GM18502 (cell line): ENCODE measurements around the gene MCTP1.

ENCODE experiments used
- ATAC-seq: cut with Tn5 transposase; IDR thresholded peaks from one replicate; pipeline ENCODE4 v1.9.1; 2021; ENCODE audit warnings: mild to moderate bottlenecking; ENCODE audit not compliant: unreplicated experiment, poor library complexity

Gene MCTP1

DNA sequence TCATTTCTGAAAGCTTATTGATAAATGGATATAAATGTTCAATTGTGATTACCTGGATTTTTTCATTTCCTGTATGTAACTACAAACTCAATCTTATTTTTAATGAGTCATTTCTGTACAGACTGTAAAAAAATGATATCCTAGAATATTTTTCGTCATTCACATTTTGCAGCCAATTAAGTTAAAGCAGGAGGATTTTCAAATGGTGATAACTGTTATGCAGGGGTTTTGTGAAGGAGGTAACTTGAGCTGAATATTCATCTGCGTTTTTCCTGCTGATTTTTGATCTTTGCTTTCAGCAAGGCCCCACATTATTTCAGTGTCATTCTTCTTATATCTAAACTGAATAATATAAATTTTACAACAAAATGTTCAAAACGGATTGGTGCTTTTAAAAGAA lies 592.3 kb downstream of the MCTP1 start:
- ATAC-seq = no peak

DNA sequence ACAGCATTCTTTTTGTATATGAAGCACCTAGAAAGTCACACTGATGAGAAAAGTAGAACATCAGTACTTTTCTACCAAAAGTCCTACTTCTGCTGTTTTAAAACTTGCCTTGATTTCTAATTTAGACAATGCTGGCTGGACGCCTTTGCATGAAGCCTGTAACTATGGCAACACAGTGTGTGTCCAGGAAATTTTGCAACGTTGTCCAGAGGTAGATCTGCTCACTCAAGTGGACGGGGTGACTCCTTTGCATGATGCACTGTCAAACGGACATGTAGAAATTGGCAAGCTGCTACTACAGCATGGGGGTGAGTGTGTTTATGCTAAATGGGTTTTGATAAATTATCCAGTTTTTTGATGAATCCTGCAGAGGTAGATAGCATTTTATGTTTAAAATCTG lies 592.9 kb downstream of the MCTP1 start:
- no peak for ATAC-seq

DNA sequence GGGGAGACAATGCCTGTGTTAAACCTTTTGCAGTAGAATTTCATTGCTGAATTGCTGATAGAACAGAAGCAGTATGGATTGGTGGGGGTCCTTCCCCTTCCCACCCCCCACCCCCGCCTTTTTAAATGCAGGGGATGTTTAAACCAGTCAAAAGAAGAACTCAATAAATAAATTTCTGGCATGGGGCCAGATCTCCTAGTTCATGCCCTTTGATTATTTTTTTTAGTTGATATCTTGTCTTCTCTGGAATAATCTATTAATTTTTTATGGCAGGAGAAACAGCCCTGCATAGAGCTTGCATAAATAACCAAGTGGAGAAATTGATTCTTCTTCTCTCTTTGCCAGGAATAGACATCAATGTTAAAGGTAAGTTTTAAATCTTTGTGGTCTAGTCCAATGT lies 593.6 kb downstream of the MCTP1 start:
- no peak for ATAC-seq

DNA sequence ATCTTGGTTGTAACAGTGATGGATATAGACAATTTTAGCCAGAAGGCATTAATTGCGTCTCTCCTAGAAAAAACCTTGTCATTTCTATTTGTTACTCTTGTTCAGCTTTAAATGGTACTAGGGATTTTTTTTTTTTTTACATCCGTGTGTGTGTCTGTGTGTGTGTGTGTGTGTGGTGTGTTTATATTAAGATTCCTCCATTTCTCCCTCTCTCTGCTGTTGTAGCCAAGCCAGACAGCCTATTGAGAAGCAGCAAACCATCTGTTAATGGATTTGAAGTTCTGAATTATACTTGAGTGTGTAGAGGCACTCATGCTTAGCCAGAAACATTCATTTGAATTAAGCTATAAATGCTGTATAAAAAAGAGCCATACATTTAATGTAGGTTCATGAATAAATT lies 594.1 kb downstream of the MCTP1 start:
- no peak for ATAC-seq

DNA sequence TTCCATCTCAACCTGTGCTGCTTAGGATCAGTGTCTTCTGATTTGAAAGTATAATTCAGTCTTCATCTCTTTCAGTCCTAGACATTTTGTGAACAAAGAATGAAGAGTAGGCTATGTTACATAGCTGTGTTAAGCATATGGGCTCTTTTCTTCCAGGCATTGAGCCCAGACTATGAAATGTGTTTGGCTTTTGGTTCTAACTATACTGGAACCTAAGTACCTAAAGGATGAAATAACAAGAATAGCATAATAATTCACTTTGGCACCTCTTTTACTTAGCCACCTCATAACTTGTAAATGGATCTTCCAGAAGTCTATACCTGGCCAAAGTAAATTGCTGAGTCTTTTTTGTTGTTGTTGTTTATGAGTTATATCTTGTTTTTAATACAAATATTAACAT lies 595.0 kb downstream of the MCTP1 start:
- ATAC-seq = no peak

DNA sequence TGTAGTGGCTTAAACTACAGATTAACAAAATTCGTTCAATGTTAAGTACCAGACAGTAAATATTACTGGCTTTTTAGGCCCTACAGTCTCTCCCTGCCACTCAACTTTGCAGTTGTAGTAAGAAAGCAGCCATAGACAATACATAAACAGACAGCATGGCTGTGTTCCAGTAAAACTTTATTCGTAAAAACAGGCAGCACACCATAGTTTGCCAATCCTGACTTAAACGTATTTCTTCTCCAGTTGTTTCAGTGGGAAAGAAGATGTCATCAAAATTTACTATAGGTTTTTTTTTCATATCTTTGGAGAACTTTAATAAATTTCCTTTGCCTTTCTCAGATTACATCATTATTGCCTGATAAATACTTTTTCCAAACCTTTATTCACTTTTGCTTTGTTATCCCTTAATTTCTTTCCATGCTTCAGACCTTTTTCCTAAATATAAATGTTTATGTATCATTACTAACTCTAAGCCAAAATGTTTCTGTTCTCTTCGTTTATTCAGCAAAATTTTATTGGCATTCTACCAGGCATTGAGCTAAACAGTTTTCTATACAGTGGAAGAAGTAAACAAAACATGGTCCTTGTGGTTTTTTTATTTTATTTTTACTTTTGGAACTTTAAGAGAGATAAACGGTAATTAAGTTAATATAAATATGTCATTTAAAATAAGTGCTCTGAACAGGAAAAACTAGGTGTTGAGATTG lies 601.9 kb downstream of the MCTP1 start:
- no peak for ATAC-seq

DNA sequence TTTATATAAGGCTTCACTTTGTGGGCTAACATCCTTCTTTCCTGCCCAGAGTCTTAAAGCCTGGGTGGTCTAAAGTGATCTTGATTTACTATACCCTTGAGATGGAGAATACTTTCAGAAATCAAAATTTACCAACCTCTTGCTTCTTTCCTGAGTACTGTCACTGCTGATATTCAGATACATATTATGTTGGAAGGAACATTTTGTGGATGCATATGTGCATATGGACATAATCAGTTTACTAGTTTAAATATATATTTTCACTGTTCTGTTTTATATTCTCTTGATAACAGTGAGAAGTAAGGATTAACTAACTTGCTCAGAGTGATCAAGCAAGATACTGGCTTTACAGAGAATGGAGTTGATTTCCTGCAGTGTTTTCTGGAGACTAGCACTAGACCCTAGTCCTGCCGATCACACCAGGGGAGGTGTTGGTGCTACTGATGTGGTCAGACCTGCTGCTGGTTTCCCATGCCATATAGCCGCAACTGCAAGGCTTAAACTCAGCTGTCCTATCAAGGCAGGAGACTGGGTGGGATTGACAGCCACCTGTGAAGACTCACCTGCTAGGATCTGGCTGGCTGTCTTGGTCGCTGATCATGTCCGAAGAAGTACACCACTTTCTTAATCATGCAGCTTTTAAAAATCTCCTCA lies 608.8 kb downstream of the MCTP1 start:
- ATAC-seq = no peak

DNA sequence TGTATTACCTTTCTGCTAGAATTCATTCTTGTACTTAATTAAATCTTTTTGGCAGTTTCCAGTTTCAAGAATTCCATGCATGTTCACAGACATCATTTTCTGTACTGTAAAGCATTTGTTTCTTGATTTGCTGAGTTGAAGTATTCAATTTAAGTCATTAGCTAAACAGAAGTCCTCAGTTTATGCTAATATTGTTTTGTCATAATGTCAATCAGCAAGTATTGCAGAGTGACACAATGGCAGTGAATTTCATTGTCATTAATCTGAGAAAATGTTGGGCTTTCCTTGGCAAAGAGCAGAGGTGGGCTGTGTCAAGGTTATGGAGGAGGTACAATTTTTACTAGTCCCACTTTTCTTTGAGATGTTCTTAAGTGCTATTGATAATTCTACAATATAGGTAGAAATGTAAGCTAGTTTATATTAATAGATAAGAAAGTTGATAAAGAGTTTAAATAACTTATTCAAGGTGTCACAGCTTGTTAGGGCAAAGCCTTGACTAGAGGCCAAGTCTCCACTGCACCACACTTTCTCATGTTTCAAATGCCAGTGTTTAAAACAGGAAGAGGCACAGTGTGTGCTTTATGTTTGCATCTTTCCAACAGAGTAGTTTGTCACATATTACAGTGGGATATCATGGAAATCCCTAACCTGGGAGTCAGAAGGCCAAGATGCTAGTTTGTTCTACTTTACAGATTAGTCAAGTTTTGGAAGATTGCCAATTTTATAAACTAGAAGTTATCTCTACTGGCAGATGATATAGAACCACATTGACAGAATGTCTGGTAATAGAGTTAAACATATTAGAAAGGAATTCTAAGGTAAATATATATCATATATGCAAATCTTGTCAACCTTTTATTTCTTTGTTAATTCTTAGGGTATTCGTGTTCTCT lies 610.2 kb downstream of the MCTP1 start:
- no peak for ATAC-seq

DNA sequence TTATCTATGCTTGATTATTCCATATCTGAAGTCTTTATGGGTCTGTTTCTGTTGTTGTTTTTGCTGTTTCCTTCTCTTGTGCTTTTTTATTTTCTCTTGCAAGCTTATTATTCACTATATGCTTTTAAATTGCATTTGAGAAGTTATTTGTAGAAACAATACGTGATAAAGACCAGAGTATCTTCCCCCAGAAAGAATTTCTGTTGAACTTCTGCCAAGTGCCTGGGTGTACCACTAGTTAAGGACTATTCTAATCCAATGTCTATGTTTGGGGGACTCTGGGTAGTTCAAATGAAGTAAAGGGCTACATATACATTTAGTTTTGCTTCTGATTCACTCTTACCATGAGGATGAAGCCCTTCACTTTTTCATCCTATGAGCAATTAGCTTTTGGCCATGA lies 612.1 kb downstream of the MCTP1 start:
- no peak for ATAC-seq

DNA sequence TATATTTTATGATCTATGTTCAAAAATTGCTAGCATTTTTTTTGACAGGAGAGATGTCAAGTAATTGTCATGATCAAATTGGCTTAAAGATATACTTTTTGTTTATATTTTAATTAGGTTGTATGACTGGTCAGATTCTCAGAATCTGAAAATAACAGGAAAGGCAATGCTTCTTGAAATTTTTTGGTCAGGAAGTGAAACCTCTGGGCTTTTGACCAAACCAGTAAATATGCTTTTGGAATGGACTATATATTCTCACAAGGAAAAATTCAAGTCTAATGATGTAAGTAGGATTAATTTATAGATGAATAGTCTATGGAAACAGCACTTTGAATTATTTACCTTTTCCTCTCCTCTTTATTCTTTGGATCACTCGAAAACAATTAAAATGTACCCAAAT lies 614.2 kb downstream of the MCTP1 start:
- no peak for ATAC-seq

DNA sequence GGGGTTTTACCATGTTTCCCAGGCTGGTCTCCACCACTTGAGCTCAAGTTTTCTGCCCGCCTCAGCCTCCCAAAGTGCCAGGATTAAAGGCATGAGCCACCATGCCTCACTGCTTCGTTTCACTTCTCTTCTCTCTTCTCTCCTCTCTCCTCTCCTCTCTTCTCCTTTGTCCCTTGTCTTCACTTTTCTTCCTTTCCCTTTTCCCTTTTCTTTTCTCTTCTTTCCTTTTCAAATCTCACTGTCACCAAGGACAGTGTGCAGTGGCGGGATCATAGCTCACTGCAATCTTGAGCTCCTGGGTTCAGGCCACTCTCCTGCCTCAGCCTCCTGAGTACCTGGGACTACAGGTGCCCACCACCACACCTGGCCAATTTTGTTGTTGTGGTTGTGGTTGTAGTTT lies 617.0 kb downstream of the MCTP1 start:
- no peak for ATAC-seq

DNA sequence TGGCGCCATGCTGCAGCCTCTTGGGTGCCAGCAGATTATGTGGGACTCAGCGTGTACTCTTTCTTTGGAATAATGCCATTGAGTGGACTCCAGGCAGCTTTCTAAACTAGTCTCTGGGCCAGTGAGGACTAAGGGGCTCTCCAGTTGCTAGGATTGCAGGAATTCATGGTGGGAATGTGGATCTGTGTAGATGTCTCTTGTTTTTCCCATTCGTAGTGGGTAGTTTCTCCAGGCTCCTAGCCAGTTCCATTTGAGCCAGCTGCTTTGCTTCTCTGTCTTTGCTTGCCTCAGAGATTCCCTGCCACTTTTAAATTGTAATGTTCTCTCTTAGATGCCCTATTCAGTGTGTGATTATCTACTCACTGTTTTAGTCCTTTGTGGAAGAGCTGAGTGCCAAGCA lies 623.8 kb downstream of the MCTP1 start:
- no peak for ATAC-seq

DNA sequence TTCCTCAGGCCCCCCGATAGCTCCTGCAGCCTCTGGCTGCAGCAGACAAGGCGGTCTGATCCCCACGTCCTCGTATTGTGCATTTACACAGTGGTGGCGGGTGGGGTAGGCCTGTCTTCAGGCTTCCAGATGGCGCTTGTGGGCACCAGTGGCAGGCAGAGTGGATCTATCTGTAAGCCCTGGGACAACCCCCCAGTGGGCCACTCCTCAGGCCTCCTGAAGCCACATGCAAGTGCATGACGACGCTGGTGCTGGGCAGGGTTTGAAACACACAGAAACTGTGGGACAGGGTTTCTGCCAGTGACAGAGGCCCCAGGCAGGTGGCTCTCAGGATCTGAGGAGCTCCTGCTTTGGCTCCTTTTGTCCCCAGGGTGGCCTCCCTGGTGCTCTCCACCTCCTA lies 624.4 kb downstream of the MCTP1 start:
- ATAC-seq = no peak

DNA sequence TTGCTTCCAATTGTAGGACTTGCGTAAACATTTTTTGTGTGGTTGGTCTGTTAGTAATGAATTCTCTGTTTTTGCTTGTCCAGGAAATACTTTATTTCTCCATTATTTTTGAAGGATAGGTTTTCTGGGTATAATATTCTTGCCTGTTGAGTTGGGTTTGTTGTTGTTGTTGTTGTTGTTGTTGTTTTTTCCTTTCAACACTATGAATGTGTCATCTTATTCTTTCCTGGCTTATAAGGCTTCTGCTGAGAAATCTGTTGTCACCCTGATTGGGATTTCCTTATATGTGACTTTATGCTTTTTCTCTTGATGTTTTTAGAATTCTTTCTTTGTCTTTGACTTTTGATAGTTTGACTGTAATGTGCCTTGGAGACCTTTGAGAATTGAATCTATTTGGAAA lies 626.6 kb downstream of the MCTP1 start:
- ATAC-seq = no peak
